HUDEP-2 (cell line): ENCODE measurements around the gene RAB40C.

Experiments used
- DNase-seq, 76 experiments: peaks; one replicate each; lab custom pipeline; 2025; ENCODE audit not compliant: unreplicated experiment in 76 of 76; lab: John Stamatoyannopoulos, UW

RAB40C gene

DNA sequence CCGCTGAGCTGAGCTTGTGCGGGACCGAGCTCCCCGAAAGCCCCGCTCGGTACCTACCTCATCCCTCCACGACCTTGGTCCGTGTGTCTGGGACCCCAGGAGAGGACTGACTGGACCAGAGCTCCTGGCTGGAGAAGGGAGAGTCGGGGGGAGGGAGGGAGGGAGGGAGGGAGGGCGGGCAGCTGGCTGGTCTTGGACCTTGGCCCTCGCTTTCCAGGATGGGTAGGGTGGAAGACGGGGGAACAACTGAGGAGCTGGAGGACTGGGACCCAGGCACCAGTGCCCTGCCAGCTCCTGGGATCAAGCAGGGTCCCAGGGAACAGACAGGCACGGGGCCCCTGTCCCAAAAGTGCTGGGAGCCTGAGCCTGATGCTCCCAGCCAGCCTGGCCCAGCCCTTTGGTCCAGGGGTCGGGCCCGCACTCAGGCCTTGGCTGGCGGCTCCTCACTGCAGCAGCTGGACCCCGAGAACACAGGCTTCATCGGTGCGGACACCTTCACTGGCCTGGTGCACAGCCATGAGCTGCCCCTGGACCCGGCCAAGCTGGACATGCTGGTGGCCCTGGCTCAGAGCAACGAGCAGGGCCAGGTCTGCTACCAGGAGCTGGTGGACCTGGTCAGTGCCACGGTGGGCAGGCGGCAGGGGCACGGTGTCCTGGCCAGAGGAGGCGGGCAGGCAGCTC lies 86.2 kb downstream of the RAB40C start:
- no peak for DNase-seq

DNA sequence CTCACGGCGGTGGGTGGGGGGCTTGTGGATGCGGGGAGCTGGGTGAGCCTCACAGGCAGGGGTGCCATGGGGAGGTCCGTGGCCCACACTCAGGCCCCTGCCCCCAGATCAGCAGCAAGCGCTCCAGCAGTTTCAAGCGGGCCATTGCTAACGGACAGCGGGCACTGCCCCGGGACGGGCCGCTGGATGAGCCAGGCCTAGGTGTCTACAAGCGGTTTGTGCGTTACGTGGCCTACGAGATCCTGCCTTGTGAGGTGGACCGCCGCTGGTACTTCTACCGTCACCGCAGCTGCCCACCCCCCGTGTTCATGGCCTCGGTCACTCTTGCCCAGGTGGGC lies 86.7 kb downstream of the RAB40C start:
- no peak for DNase-seq

DNA sequence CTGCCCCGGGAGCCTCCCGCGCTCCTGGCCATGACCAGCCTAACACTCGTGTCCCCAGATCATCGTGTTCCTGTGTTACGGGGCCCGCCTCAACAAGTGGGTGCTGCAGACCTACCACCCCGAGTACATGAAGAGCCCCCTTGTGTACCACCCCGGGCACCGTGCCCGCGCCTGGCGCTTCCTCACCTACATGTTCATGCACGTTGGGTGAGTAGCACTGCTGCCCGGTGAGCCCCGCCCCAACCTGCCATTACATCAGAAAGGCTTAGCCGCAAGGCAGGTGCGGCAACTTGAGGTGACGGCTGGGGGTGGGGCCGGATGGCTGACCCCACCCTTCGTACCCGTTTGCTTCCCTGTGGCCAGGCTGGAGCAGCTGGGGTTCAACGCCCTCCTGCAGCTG lies 87.0 kb downstream of the RAB40C start:
- no peak for DNase-seq

DNA sequence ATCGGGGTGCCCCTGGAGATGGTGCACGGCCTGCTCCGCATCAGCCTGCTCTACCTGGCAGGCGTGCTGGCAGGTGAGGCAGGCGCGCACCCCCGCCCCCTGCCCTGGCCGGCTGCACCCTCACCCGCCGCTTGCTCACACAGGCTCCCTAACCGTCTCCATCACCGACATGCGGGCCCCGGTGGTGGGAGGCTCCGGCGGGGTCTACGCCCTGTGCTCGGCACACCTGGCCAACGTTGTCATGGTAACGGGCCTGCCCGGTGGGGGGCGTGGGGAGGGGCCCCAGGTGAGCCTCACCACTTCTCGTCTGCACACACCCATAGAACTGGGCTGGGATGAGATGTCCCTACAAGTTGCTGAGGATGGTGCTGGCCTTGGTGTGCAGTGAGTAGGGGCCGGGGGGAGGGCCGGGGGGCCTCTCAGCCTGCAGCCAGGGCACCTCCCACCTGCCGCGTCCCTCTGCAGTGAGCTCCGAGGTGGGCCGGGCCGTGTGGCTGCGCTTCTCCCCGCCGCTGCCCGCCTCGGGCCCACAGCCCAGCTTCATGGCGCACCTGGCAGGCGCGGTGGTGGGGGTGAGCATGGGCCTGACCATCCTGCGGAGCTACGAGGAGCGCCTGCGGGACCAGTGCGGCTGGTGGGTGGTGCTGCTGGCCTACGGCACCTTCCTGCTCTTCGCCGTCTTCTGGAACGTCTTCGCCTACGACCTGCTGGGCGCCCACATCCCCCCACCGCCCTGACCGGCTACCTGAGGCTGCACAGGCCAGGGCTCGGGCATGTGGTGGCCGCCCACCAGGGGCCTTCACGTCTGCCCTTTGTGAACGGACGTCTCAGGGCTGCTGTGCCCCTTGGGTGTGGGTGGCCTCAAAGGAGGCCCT lies 87.7 kb downstream of the RAB40C start:
- DNase-seq = no peak

DNA sequence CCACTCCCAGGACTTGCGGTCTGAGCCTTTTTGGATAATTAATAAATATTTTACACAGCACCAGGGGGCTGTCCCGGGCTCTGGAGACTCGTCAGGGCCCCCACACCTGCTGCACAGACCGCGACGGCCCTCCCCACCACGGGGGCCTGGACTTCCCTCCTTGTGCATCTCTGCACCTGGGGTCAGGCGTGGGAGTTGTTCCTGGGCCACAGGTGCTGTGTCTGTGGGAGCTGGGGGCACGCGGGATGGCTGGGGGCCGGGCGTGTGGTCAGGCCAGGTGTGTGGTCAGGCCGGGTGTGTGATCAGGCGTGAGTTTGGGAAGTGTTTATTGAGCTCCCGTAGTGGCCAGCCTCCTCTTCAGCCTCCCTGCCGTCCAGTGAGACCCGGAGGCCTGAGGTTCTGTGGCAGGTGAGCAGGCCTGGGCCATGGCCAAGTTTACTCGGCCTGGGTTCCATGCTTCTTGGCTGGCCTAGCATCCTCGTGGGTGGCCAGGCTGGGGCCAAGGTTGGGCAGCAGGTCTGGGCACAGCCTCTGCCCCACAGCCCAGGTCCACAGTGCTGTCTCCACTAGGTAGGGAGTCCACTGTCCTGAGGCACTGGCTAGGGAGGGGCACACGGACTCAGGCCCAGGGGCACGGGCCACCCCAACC lies 88.5 kb downstream of the RAB40C start:
- no peak for DNase-seq
